SK-N-SH (cell line): ENCODE results near the gene MAP2. TPM values are rescaled to one million over a fixed set of nuclear protein-coding genes. Genes with fewer than 3 reads are reported as not detected.
A peak's percentile ranks its signal among the peaks of the same experiment; 100 is the strongest.

ENCODE experiments used
- CTCF ChIA-PET: fragments of 300-600, 350-600 bp; formaldehyde crosslinking; extraction: SDS; loops from one replicate; lab custom pipeline; 2021; lab: Yijun Ruan, JAX
- POLR2A ChIA-PET: fragments of 350-600 bp; sonication (Branson Sonifier 250); formaldehyde crosslinking; extraction: SDS; loops from one replicate; lab custom pipeline; 2020; ENCODE audit warnings: antibody characterized with exemption, inconsistent platforms; lab: Yijun Ruan, JAX
- DNase-seq: peaks from one replicate; pipeline ENCODE4 v3.0.0; 2012
- H2AFZ ChIP-seq: fragments of 200-600 bp; sonication (generic); 2 replicates; pipeline ENCODE4 v1.8.1; 2016; ENCODE audit warnings: antibody characterized with exemption, mild to moderate bottlenecking, low read depth
- H3F3A ChIP-seq: fragments of 200-600 bp; sonication (generic); replicated peaks from 2 replicates; pipeline ENCODE3; 2016; ENCODE audit warnings: antibody characterized with exemption, mild to moderate bottlenecking; ENCODE audit not compliant: insufficient read depth
- H3K27ac ChIP-seq, 2 experiments: fragments of 200-500 bp in 1 of 2; fragments of 200-600 bp in 1 of 2; sonication (Bioruptor generic) in 1 of 2; sonication (generic), shearing (Covaris generic) in 1 of 2; 2 replicates each; pipeline versions ENCODE4 v1.5.1 to v1.6.1; 2014 to 2016; ENCODE audit warnings: low read depth in 2 of 2, inconsistent platforms in 1 of 2, low read length in 1 of 2, mild to moderate bottlenecking in 1 of 2, mixed read lengths in 1 of 2
- H3K27me3 ChIP-seq: fragments of 200-600 bp; sonication (generic), shearing (Covaris generic); 2 replicates; pipeline ENCODE4 v1.6.1; 2016; ENCODE audit warnings: mixed run types; ENCODE audit not compliant: insufficient read depth
- H3K36me3 ChIP-seq, 2 experiments: fragments of 200-500 bp in 1 of 2; fragments of 200-600 bp in 1 of 2; sonication (Bioruptor generic) in 1 of 2; sonication (generic) in 1 of 2; replicated peaks in 1 of 2; 2 replicates each; pipeline versions ENCODE3 to v1.5.1; 2014 to 2016; ENCODE audit warnings: low read length in 1 of 2, mild to moderate bottlenecking in 1 of 2; ENCODE audit not compliant: insufficient read depth in 2 of 2, control insufficient read depth in 1 of 2
- H3K4me1 ChIP-seq, 2 experiments: fragments of 200-500 bp in 1 of 2; fragments of 200-600 bp in 1 of 2; sonication (Bioruptor generic) in 1 of 2; sonication (generic), shearing (Covaris generic) in 1 of 2; 2 replicates each; pipeline versions ENCODE4 v1.5.1 to v1.6.1; 2014 to 2016; ENCODE audit warnings: low read depth in 1 of 2, low read length in 1 of 2, mixed run types in 1 of 2; ENCODE audit not compliant: insufficient read depth in 2 of 2, control insufficient read depth in 1 of 2
- H3K4me2 ChIP-seq: fragments of 200-600 bp; sonication (generic), shearing (Covaris generic); 2 replicates; pipeline ENCODE4 v1.6.1; 2017; ENCODE audit warnings: mixed run types
- H3K4me3 ChIP-seq, 2 experiments: fragments of 200-500 bp in 1 of 2; fragments of 200-600 bp in 1 of 2; sonication (Bioruptor generic) in 1 of 2; sonication (generic), shearing (Covaris generic) in 1 of 2; 2 replicates each; pipeline versions ENCODE4 v1.5.1 to v1.8.1; 2014 to 2016; ENCODE audit warnings: low read depth in 2 of 2, inconsistent platforms in 1 of 2, low read length in 1 of 2, mild to moderate bottlenecking in 1 of 2, mixed read lengths in 1 of 2, moderate library complexity in 1 of 2
- H3K79me2 ChIP-seq: fragments of 200-600 bp; sonication (generic); 2 replicates; pipeline ENCODE4 v1.8.1; 2017; ENCODE audit warnings: mild to moderate bottlenecking; ENCODE audit not compliant: insufficient read depth
- H3K9ac ChIP-seq: fragments of 200-600 bp; sonication (generic); 2 replicates; pipeline ENCODE4 v1.6.1; 2017; ENCODE audit warnings: mixed run types
- H3K9me2 ChIP-seq: fragments of 200-600 bp; sonication (generic); 2 replicates; pipeline ENCODE4 v1.6.1; 2017; ENCODE audit warnings: mixed run types
- H3K9me3 ChIP-seq: fragments of 200-600 bp; sonication (generic); 2 replicates; pipeline ENCODE4 v1.6.1; 2017; ENCODE audit warnings: mixed run types, mild to moderate bottlenecking, moderate library complexity
- H4K20me1 ChIP-seq: fragments of 200-600 bp; sonication (generic); 2 replicates; pipeline ENCODE4 v1.6.1; 2017; ENCODE audit warnings: mild to moderate bottlenecking, mixed run types; ENCODE audit not compliant: insufficient read depth
- FOXJ3 ChIP-seq: sonication (generic); formaldehyde crosslinking; IDR thresholded peaks from 2 replicates; pipeline ENCODE4 v1.5.1; 2020; ENCODE audit warnings: mild to moderate bottlenecking, missing genetic modification reagents
- GATA2 ChIP-seq: sonication (generic); formaldehyde crosslinking; IDR thresholded peaks from 2 replicates; pipeline ENCODE4 v1.5.0; 2020; ENCODE audit warnings: mild to moderate bottlenecking, missing genetic modification reagents
- MEF2A ChIP-seq: IDR thresholded peaks from 2 replicates; pipeline ENCODE4 v1.4.0; 2012; ENCODE audit warnings: low read depth, borderline replicate concordance
- MXI1 ChIP-seq: IDR thresholded peaks from 2 replicates; pipeline ENCODE4 v1.6.1; 2012; ENCODE audit warnings: mild to moderate bottlenecking, low read depth, low read length, improper control_type of control experiment
- NFIC ChIP-seq: IDR thresholded peaks from 2 replicates; pipeline ENCODE4 v1.4.0; 2012; ENCODE audit warnings: borderline replicate concordance
- RAD21 ChIP-seq: IDR thresholded peaks from 2 replicates; pipeline ENCODE4 v1.6.1; 2012; ENCODE audit warnings: mild to moderate bottlenecking, low read length
- RXRA ChIP-seq: IDR thresholded peaks from 2 replicates; pipeline ENCODE4 v1.4.0; 2012; ENCODE audit warnings: low read depth, mild to moderate bottlenecking, borderline replicate concordance
- SIN3A ChIP-seq: IDR thresholded peaks from 2 replicates; pipeline ENCODE4 v1.6.1; 2012; ENCODE audit warnings: low read depth, mild to moderate bottlenecking, low read length, moderate library complexity, borderline replicate concordance
- SMC3 ChIP-seq: IDR thresholded peaks from 2 replicates; pipeline ENCODE4 v1.6.1; 2012; ENCODE audit warnings: low read depth, low read length, improper control_type of control experiment
- TCF12 ChIP-seq: IDR thresholded peaks from 2 replicates; pipeline ENCODE4 v1.4.0; 2012
- WGBS: methylation state at CpG from one replicate; pipeline ENCODE4 v1.1.6; 2017; ENCODE audit warnings: low lambda C conversion rate; 5-methylcytosine and 5-hydroxymethylcytosine counted together
- polyA plus RNA-seq, 3 experiments: library from polyadenylated mRNA; depleted of rRNA; stranded (reverse); fragments of >200 nt; gene quantifications; 2 replicates each; pipeline ENCODE4 v1.2.3, GENCODE V29; 2012
- small RNA-seq, 7 experiments: library from RNA; depleted of rRNA; stranded (forward); fragments of <200 nt; gene quantifications; one replicate each; pipeline ENCODE3, GENCODE V24; 2012

The MAP2 gene
- polyA plus RNA-seq, 1 of the 3 experiments (the other 2 are of a cell fraction) = 7.8 TPM

- TF ChIP-seq RAD21 (peak; percentile 16; the same call in 1 of the 2 replicates), SIN3A (peak; percentile 87; the same call in 1 of the 2 replicates), TCF12 (0 out of 2 replicates have a peak, but pooled peaks have one; percentile 12), MEF2A (no peak), GATA2 (CRISPR knock-in tag) (peak; percentile 54)
These were observed 347.8 kb downstream of the MAP2 start, which contains the start of gene UNC80 (continued) for GRCh38 chr2:209771474-209772289.

DNA sequence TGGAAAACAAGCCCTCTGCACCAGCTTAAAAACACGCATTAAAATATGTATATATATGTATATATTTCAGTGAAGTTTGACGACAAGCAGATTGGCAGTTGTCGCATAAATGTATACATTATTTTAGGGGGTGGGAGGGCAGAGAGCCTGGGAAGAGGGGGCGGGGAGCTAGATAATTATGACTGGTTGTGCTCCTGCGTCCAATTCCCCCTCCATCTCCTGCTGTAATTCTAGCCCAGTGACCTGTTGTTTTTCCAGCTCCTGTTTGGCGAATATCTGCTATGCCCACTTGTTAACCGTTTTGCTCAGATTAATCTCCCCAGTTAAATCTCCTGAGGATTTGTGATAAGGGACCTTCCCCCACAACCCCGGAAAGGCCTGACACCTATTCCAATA is 348.4 kb downstream of the MAP2 start:
- H3K4me3 ChIP-seq = peak overlapping the region; percentile 60 to 63; a peak in 3 of 4 replicates
- H3F3A ChIP-seq = no peaks in the 10 kb centered on the region
- no peaks in the 10 kb centered on the region for H3K79me2 ChIP-seq
- H4K20me1 ChIP-seq = no peaks in the 10 kb centered on the region
- peak overlapping the region; percentile 60; the same call in 1 of the 2 replicates for H2AFZ ChIP-seq
- 7% methylated on average over 8 of the region's 8 CpGs for WGBS
- H3K4me2 ChIP-seq = peak overlapping the region; percentile 73; the same call in 1 of the 2 replicates
- peak overlapping the region in 1 of 2 experiments; percentile 85; a peak in 2 of 4 replicates for H3K27ac ChIP-seq
- 0 out of 2 replicates have a peak, but pooled peaks have one; percentile 38 for TF ChIP-seq FOXJ3 (CRISPR knock-in tag)
- TF ChIP-seq GATA2 (CRISPR knock-in tag) = peak; percentile 27; the same call in 1 of the 2 replicates
- TF ChIP-seq RAD21 = 0 out of 2 replicates have a peak, but pooled peaks have one; percentile 6
- no peak for TF ChIP-seq RXRA
- H3K36me3 ChIP-seq = peaks cover 0 to 3% of the 10 kb centered on the region in 2 experiments
- H3K4me1 ChIP-seq = peaks cover 0 to 5% of the 10 kb centered on the region in 2 experiments; a peak in 2 of 4 replicates
- POLR2A ChIA-PET = interaction anchor here (0.6 to 2.6 kb wide), 7 partner anchors 79 to 347 kb away, joined by 3 to 36 read pairs (median 6); no protein-coding TSS in a partner anchor
- CTCF ChIA-PET = interaction anchor here (0.8 to 3.2 kb wide), 8 partner anchors 14 to 438 kb away, joined by 3 to 13 read pairs (median 9); partner anchors contain the start of gene MAP2
- no peaks in the 10 kb centered on the region; the same call in 1 of the 2 replicates for H3K27me3 ChIP-seq
- no peaks in the 10 kb centered on the region for H3K9me3 ChIP-seq
- peak; percentile 82 for DNase-seq
- H3K9me2 ChIP-seq = no peaks in the 10 kb centered on the region
- no peak overlapping the region for H3K9ac ChIP-seq

DNA sequence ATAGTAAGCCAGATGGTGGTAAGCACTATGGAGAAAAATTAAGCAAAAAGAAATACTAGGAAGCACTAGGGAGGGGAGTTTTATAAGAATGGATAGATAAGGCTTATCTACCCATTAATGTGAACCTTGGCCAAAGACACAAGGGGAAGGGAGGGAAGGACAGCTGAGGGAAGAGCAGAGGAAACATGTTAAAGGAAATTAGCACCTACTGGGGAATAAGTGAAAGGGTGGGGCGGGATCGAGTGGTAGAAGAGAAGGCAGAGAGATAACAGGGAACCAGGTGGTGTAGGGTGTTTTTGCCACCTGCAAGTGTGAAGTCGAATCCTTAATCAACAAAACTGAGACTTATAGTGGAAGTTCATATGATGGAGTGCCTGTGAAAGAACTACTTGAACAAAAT is 349.5 kb downstream of the MAP2 start:
- H3K4me2 ChIP-seq = no peak overlapping the region
- H3K27me3 ChIP-seq = no peaks in the 10 kb centered on the region; the same call in 1 of the 2 replicates
- H3K4me3 ChIP-seq = no peak overlapping the region
- ChIA-PET POLR2A (interaction anchor here (1.9 to 2.4 kb wide), 2 partner anchors 194 to 348 kb away, joined by 6 to 36 read pairs; no protein-coding TSS in a partner anchor), CTCF (interaction anchor here (0.8 to 3.2 kb wide), 6 partner anchors 13 to 439 kb away, joined by 3 to 13 read pairs (median 8); no protein-coding TSS in a partner anchor)
- H3K9me3 ChIP-seq = no peaks in the 10 kb centered on the region
- H3K4me1 ChIP-seq = peaks cover 0 to 5% of the 10 kb centered on the region in 2 experiments; a peak in 2 of 4 replicates
- H2AFZ ChIP-seq = no peak overlapping the region
- no peaks in the 10 kb centered on the region for H3F3A ChIP-seq
- no peak overlapping the region for H3K9ac ChIP-seq
- H3K9me2 ChIP-seq = no peaks in the 10 kb centered on the region
- TF ChIP-seq FOXJ3 (CRISPR knock-in tag) (no peak), SMC3 (no peak), TCF12 (no peak), NFIC (no peak), MXI1 (no peak), MEF2A (no peak)
- TF ChIP-seq, all 33 proteins: peak for 0
- WGBS = 52% methylated on average over 3 of the region's 3 CpGs
- Histone ChIP-seq H3K79me2 (no peaks in the 10 kb centered on the region), H3K27ac (no peak overlapping the region; a peak in 1 of 4 replicates), H3K36me3 (peaks cover 0 to 6% of the 10 kb centered on the region in 2 experiments), H4K20me1 (no peaks in the 10 kb centered on the region)
- no peak for DNase-seq

Small RNAs within 50 kb of the gene (small RNA-seq; reads per million reads assigned to genes)
- 0 to 11.3 (median 0) reads per million in 7 experiments for gene RNA5SP118
